Progenitor cell of endocrine pancreas (in vitro differentiated cells): ENCODE measurements around the gene GALK2. TPM values are rescaled to one million over a fixed set of nuclear protein-coding genes. Genes with fewer than 3 reads are reported as not detected.

Experiments used
- DNase-seq: peaks from one replicate; pipeline ENCODE4 v3.0.0; 2021; ENCODE audit warnings: low spot score; ENCODE audit not compliant: unreplicated experiment
- H3K27ac Mint-ChIP-seq: 2 replicates; pipeline ENCODE4 v1.8.0; 2021; ENCODE audit warnings: mild to moderate bottlenecking, moderate library complexity, mixed read lengths
- H3K27me3 Mint-ChIP-seq: 2 replicates; pipeline ENCODE4 v1.8.0; 2021; ENCODE audit warnings: mixed read lengths
- H3K36me3 Mint-ChIP-seq: 2 replicates; pipeline ENCODE4 v1.8.0; 2022; ENCODE audit warnings: mixed read lengths; ENCODE audit not compliant: insufficient read depth
- H3K4me1 Mint-ChIP-seq: 2 replicates; pipeline ENCODE4 v1.8.0; 2021; ENCODE audit warnings: low read depth, mixed read lengths
- H3K4me3 Mint-ChIP-seq: 2 replicates; pipeline ENCODE4 v1.8.0; 2021; ENCODE audit warnings: low read depth, mild to moderate bottlenecking, moderate library complexity, mixed read lengths
- H3K9me3 Mint-ChIP-seq: 2 replicates; pipeline ENCODE4 v1.8.0; 2021; ENCODE audit warnings: low read depth, mixed read lengths
- total RNA-seq: library from RNA; stranded (reverse); gene quantifications from 2 replicates; pipeline ENCODE4 v1.2.1, GENCODE V29; 2021
- TF ChIP-seq, protein P1 (sequence below): fragments of 200-600 bp; sonication (generic); IDR thresholded peaks from one replicate; pipeline ENCODE4 v1.5.0; 2021; ENCODE audit warnings: antibody characterized with exemption, mild to moderate bottlenecking; ENCODE audit not compliant: unreplicated experiment

The GALK2 gene
- total RNA-seq, 1 donor from 2014 or later: 21.1 TPM

DNA sequence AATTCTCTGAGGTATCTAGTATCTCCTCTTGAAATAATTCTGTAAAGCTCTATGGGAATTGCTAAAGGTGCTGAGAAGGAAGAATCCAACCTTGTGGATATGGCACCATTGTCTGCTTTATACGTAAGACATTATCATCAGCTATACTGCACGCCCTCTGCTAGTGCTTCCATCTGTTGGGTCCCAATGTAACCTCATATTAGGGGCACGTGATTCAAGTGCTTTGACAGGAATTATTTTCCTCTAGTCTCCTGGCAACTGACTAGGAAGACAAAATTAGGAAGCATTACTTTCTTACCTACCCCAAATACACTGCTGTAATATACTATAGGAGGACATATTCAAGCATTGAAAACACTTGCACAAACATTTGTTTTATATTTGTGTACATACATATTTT, 38.6 kb upstream of the GALK2 start:
- H3K4me3 Mint-ChIP-seq: no peak overlapping the region
- H3K36me3 Mint-ChIP-seq: peaks cover 25% of the 10 kb centered on the region
- no peaks in the 10 kb centered on the region for H3K4me1 Mint-ChIP-seq
- no peaks in the 10 kb centered on the region for H3K9me3 Mint-ChIP-seq
- no peaks in the 10 kb centered on the region for H3K27me3 Mint-ChIP-seq
- TF ChIP-seq, protein P1, sequence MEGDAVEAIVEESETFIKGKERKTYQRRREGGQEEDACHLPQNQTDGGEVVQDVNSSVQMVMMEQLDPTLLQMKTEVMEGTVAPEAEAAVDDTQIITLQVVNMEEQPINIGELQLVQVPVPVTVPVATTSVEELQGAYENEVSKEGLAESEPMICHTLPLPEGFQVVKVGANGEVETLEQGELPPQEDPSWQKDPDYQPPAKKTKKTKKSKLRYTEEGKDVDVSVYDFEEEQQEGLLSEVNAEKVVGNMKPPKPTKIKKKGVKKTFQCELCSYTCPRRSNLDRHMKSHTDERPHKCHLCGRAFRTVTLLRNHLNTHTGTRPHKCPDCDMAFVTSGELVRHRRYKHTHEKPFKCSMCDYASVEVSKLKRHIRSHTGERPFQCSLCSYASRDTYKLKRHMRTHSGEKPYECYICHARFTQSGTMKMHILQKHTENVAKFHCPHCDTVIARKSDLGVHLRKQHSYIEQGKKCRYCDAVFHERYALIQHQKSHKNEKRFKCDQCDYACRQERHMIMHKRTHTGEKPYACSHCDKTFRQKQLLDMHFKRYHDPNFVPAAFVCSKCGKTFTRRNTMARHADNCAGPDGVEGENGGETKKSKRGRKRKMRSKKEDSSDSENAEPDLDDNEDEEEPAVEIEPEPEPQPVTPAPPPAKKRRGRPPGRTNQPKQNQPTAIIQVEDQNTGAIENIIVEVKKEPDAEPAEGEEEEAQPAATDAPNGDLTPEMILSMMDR: no peak
- H3K27ac Mint-ChIP-seq: no peak overlapping the region
- DNase-seq: no peak

DNA sequence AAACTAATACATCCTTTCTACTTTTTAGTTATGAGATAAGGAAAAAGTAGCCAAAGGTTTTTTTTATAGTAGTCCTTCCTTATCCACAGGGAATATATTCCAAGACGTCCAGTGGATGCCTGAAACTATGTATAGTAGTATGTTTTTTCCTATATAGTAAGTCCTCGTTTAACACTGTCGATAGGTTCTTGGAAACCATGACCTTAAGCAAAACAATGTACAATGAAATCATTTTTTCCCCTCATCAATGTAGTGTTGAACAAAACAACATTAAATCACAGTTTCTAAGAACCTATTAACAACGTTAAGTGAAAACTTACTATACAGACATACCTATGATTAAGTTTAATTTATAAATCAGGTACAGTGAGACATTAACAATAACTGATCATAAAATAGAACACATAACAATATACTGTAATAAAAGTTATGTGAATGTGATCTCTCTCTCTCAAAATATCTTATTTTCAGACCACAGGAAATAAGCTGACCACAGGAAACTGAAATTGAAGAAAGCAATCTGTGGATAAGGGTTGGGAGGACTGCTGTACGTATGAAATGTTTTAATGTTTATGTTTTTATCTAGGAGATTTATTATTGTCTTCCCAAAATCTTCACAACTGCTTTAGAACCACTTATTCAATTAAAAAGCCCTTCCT, 35.2 kb upstream of the GALK2 start:
- H3K36me3 Mint-ChIP-seq: peaks cover 18% of the 10 kb centered on the region
- no peaks in the 10 kb centered on the region for H3K4me1 Mint-ChIP-seq
- DNase-seq: no peak
- TF ChIP-seq, protein P1: no peak
- H3K9me3 Mint-ChIP-seq: no peaks in the 10 kb centered on the region
- no peak overlapping the region for H3K4me3 Mint-ChIP-seq
- H3K27me3 Mint-ChIP-seq: no peaks in the 10 kb centered on the region
- peak overlapping the region; percentile 43 for H3K27ac Mint-ChIP-seq

DNA sequence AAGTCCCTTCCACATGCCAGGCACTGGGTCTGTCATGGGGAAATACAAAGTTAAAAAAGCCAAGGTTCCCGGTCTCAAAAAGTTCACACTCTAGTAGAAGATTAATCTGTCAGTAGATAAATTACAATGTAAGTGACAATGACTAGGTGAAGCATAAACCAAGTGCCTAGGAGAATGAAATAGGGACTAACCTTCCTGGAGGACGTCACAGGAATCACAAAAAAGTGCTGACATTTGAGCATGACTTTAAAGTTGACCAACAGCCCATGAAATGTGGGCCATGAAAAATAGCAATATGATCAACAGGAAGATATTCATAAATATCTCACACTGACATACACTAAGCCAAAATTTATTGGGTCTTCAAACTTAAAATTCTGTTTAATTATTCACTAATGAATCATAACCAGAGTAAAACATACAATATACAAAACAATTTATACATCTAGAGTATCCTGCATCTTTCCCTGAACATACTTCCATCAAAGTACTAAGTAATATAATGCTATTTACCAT, 34.6 kb upstream of the GALK2 start:
- TF ChIP-seq, protein P1: no peak
- H3K4me1 Mint-ChIP-seq: no peaks in the 10 kb centered on the region
- no peaks in the 10 kb centered on the region for H3K27me3 Mint-ChIP-seq
- peaks cover 16% of the 10 kb centered on the region for H3K36me3 Mint-ChIP-seq
- no peaks in the 10 kb centered on the region for H3K9me3 Mint-ChIP-seq
- no peak overlapping the region for H3K4me3 Mint-ChIP-seq
- no peak for DNase-seq
- peak overlapping the region; percentile 43 for H3K27ac Mint-ChIP-seq

DNA sequence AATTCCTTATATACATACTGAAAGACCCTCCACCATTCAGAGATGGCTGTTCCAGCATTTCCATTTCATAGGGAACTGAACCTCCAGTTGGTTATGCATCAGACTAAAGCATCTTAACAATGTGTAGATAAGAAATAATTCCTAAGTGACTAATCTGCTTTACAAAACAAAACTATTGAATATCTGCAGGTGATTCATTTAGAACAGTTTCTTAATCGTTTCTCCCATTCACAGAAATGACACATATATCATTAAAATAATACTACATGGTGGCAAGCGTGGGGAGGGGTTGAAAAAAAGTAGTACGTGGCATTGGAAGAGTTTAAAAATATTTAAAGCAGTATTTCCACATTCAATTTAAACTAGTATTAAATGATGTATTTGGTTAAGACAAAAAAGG, 34.1 kb upstream of the GALK2 start:
- TF ChIP-seq, protein P1: no peak
- Mint-ChIP-seq H3K4me1 (no peaks in the 10 kb centered on the region), H3K9me3 (no peaks in the 10 kb centered on the region), H3K27me3 (no peaks in the 10 kb centered on the region), H3K4me3 (no peak overlapping the region), H3K27ac (no peak overlapping the region), H3K36me3 (peaks cover 19% of the 10 kb centered on the region)
- DNase-seq: no peak

DNA sequence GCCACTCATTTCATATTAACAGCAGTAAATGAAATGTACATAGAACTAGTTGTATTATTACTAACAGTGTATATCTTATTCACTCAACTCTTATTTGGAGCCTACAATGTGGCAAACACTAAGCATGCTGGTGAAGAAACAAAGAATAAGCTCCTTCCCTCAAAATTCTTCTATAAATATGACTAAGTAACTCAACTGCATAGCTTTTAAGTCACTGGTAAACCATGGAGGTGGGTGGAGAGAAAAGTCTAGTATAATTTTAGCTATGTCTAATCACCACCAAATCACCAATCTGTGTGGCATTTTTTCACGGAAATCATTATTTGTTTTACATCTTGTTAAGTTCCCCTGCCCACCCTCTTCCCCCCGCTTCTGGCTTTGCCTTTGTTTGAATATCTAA, 32.2 kb upstream of the GALK2 start:
- TF ChIP-seq, protein P1: no peak
- Mint-ChIP-seq H3K4me3 (no peak overlapping the region), H3K36me3 (peaks cover 18% of the 10 kb centered on the region)

More for the DNA sequence above, 32.2 kb upstream of the GALK2 start:
- Mint-ChIP-seq H3K4me1 (no peaks in the 10 kb centered on the region), H3K27ac (peak overlapping the region; percentile 62), H3K27me3 (no peaks in the 10 kb centered on the region), H3K9me3 (no peaks in the 10 kb centered on the region)
- no peak for DNase-seq
